Omental fat pad (tissue), 4 donors: ENCODE measurements around the gene LPIN3. TPM values are rescaled to one million over a fixed set of nuclear protein-coding genes. Genes with fewer than 3 reads are reported as not detected.

Source experiments
- ATAC-seq: fragments of 150-250 bp; one replicate; pipeline ENCODE4 v1.9.1; 2016; ENCODE audit warnings: mild to moderate bottlenecking, moderate library complexity; ENCODE audit not compliant: low FRiP score
- DNase-seq: peaks from one replicate; pipeline ENCODE4 v3.0.0-alpha.2; 2019; ENCODE audit warnings: low spot score
- total RNA-seq, 4 donors: library from RNA; depleted of rRNA; stranded (reverse); fragments of >200 nt; gene quantifications; one replicate each; pipeline ENCODE4 v1.1.0, GENCODE V29; 2016
- TF ChIP-seq, protein P1 (sequence below), 3 donors: fragments of 450-650 bp; IDR thresholded peaks; one replicate each; pipeline ENCODE4 v1.5.1; 2016 to 2017; ENCODE audit warnings: antibody characterized with exemption in 3 of 3, mild to moderate bottlenecking in 3 of 3, moderate library complexity in 2 of 3

Gene LPIN3
- total RNA-seq, 4 donors from 2014 or later = 17.2 to 51.2 (median 34.2) TPM

DNA sequence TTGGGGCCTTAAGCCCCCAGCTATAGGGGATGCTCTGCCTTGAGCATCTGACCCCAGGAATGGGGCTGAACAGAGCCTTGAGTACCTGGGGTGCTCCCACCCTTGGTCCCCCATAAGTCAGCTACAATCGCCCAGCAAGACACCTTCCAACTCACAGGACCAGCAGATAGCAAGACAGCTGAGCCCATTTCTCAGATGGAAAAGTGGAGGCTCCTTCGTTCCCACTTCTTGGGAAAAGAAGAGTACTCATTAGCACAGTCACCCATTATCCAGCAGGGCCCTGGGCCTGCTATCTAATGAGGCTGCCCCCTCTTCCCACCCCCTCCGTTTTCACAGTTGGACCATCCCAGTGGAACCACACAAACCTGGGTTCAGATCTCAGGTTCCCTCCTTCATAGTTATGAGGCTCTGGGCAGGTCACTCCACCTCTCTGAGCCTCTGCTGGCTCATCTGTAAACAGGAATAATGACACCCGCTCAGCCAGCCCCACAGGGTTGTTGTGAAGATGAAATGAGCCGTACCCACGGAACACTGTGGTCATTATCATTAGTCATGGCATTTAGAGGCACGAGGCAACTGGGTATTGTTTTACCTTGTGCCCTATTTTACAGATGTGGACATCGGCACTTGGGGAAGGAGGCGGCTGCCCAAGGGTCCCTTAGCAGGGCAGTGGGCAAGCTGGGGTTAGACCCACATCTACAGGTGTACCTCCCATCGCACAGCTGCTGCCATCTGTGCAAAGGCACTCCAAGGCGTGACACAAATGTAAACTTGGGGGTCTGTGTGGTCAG is 4.5 kb downstream of the LPIN3 start:
- DNase-seq = no peak
- no peak for ATAC-seq
- TF ChIP-seq, protein P1, sequence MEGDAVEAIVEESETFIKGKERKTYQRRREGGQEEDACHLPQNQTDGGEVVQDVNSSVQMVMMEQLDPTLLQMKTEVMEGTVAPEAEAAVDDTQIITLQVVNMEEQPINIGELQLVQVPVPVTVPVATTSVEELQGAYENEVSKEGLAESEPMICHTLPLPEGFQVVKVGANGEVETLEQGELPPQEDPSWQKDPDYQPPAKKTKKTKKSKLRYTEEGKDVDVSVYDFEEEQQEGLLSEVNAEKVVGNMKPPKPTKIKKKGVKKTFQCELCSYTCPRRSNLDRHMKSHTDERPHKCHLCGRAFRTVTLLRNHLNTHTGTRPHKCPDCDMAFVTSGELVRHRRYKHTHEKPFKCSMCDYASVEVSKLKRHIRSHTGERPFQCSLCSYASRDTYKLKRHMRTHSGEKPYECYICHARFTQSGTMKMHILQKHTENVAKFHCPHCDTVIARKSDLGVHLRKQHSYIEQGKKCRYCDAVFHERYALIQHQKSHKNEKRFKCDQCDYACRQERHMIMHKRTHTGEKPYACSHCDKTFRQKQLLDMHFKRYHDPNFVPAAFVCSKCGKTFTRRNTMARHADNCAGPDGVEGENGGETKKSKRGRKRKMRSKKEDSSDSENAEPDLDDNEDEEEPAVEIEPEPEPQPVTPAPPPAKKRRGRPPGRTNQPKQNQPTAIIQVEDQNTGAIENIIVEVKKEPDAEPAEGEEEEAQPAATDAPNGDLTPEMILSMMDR (IDR thresholded peaks at IDR 0.05) = no peak

- TF ChIP-seq, protein P1 (IDR thresholded peaks at IDR 0.05) = no peak
- ATAC-seq = no peak
- DNase-seq = no peak
These were observed 5.1 kb downstream of the LPIN3 start for GRCh38 chr20:41345729-41346067.

DNA sequence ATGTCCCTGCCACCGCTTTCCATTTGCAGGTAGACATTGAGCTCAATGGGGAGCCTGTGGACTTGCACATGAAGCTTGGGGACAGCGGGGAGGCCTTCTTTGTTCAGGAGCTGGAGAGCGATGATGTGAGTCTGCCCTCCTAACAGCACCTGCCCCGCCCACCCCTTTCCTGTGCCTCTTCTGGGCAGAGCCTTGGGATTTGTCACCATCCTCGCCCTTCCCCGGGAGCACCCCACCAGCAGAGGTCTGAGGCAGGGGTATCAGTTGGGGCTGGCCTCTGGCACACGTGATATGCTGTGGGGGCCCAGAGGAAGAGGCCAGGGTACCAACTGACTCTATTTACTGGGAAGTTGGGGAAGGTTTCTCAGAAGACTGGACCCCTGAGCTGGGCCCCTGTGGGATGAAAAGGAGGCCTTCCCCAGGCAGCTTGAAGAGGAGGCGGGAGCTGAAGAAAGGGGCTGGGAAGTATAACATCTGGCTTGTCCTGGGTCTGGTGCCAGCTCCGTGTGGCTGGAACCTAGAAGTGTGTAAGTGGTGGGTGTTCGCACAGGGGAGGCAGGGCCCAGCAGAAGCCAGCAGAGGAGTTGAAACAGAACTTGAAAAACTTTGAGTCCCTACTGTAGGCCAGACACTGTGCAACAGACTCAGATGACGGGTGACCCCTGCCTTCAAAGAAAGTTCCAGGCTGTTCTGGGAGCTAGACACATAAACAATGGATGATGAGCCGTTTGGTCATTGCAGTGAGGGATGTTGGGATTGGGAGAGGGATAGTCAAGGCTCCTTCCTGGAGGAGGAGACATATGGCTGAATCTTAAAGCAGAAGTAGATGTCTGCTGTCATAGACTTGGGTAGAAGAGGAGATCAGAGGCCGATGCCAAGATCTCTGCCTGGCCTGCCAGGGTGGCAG is 7.2 kb downstream of the LPIN3 start:
- ATAC-seq (no peak), DNase-seq (no peak)
- TF ChIP-seq, protein P1 (IDR thresholded peaks at IDR 0.05) = no peak

DNA sequence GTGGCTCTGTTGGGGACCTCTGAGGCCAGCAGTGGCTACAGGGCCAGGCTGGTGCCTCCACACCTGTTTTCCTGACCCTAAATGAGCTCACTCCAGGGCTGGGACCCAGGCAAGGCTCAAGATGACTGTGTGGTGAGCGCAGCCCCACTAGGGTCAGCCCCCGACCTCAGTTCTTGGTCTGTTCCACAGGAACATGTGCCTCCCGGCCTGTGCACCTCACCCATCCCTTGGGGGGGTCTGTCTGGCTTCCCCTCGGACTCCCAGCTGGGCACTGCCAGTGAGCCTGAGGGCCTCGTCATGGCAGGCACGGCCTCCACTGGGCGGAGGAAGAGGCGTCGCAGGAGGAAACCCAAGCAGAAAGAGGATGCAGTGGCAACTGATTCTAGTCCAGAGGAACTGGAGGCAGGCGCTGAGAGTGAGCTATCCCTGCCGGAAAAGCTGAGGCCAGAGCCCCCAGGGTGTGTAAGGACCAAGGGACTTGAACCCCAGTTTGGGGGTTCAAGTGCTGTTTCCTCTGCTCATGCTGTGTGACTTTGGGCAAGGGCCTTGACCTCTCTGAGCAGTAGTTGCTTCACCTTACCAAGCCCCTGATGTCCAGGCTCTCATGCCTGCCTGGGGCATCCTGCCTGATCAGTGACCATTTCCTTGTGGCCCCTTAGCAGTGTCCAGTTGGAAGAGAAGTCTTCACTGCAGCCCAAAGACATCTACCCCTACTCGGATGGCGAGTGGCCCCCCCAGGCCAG is 8.0 kb downstream of the LPIN3 start:
- ATAC-seq = no peak
- TF ChIP-seq, protein P1 (IDR thresholded peaks at IDR 0.05) = no peak
- DNase-seq = no peak

DNA sequence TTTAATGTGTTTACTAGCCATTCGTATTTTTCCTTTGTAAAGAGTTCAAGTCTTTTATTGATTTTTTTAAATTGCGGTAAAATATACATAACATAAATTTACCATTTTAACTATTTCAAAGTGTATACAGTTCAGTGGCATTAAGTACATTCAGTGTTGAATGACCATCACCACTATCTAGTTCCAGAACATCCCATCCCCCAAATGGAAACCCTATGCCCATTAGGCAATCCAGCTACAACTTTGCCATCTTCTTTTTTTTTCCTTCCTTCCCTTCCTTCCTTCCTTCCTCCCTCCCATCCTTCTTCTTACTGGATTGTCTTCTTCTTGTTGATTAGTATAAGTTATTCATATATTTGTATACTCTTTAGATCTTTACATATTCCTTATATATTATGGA is 8.6 kb downstream of the LPIN3 start:
- ATAC-seq (no peak), DNase-seq (no peak)
- TF ChIP-seq, protein P1 (IDR thresholded peaks at IDR 0.05) = no peak

DNA sequence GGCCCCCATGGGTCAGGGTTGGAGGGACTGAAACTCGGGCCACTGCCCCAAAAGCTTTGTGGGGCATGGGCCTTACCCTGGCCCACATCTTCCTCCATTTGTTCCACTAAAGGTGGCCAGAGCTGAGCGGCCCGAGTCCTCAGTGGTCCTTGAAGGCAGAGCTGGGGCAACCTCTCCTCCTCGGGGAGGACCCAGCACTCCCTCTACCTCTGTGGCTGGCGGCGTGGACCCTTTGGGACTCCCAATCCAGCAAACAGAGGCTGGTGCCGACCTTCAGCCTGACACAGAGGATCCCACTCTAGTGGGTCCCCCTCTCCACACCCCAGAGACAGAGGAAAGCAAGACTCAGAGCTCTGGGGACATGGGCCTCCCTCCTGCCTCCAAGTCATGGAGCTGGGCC is 9.3 kb downstream of the LPIN3 start:
- TF ChIP-seq, protein P1 (IDR thresholded peaks at IDR 0.05) = no peak
- ATAC-seq (no peak), DNase-seq (no peak)
